NCI-H146 treated with DMSO at 0.1 percent for 48 hours (cell line): ENCODE data around the gene FAN1.
A peak's percentile ranks its signal among the peaks of the same experiment; 100 is the strongest.

Experiments
- DNase-seq: peaks from one replicate; lab custom pipeline; 2025; ENCODE audit not compliant: unreplicated experiment; lab: John Stamatoyannopoulos, UW

FAN1 gene

GRCh38 chr15:30954674-30955073, 51.0 kb downstream of the FAN1 start:
- no peak for DNase-seq

- DNase-seq, result no peak
These were observed 52.8 kb downstream of the FAN1 start for GRCh38 chr15:30956216-30957124.

GRCh38 chr15:30958219-30958618, 54.5 kb downstream of the FAN1 start:
- no peak for DNase-seq

- no peak for DNase-seq
These were observed 58.4 kb downstream of the FAN1 start for GRCh38 chr15:30962079-30962478.

- no peak for DNase-seq
These were observed 58.9 kb downstream of the FAN1 start for GRCh38 chr15:30962659-30963058.

GRCh38 chr15:30963681-30964080, 60.0 kb downstream of the FAN1 start:
- DNase-seq, result no peak

GRCh38 chr15:30969724-30970123, 66.0 kb downstream of the FAN1 start:
- no peak for DNase-seq

- DNase-seq, result no peak
These were observed 69.7 kb downstream of the FAN1 start for GRCh38 chr15:30973379-30973778.

GRCh38 chr15:30974112-30974511, 70.4 kb downstream of the FAN1 start:
- no peak for DNase-seq

GRCh38 chr15:30978328-30978727, 74.6 kb downstream of the FAN1 start:
- no peak for DNase-seq

- no peak for DNase-seq
These were observed 75.7 kb downstream of the FAN1 start for GRCh38 chr15:30979457-30979856.

GRCh38 chr15:30984118-30984517, 80.4 kb downstream of the FAN1 start:
- no peak for DNase-seq

- DNase-seq, result no peak
These were observed 80.8 kb downstream of the FAN1 start for GRCh38 chr15:30984542-30984941.

GRCh38 chr15:30985081-30985531, 81.4 kb downstream of the FAN1 start:
- DNase-seq, result no peak

- DNase-seq, result no peak
These were observed 86.3 kb downstream of the FAN1 start for GRCh38 chr15:30990036-30990435.

- no peak for DNase-seq
These were observed 86.9 kb downstream of the FAN1 start for GRCh38 chr15:30990446-30991254.

GRCh38 chr15:30991255-30992235, 87.8 kb downstream of the FAN1 start, which contains the start of gene MTMR10:
Gene MTMR10, minus strand, starts transcription at chr15:30991628. Its CDS starts 122 bp downstream, at chr15:30991506.
- DNase-seq, result peak; percentile 25

GRCh38 chr15:30992249-30992864, 88.6 kb downstream of the FAN1 start:
- DNase-seq, result no peak
